H54 (cell line): ENCODE data around the gene FRAT2.

Source experiments
- DNase-seq: peaks from one replicate; pipeline ENCODE4 v3.0.0; 2011; ENCODE audit warnings: low spot score, mixed read lengths; ENCODE audit not compliant: insufficient read length
- FAIRE-seq: peaks from 3 replicates; lab custom pipeline; 2011; peaks lifted over from hg19 to GRCh38; lab: Jason Lieb, UNC
- POLR2A ChIP-seq: IDR thresholded peaks from 2 replicates; pipeline ENCODE4 v1.6.1; 2011; ENCODE audit warnings: low read depth, mild to moderate bottlenecking, low read length

FRAT2 gene, protein sequence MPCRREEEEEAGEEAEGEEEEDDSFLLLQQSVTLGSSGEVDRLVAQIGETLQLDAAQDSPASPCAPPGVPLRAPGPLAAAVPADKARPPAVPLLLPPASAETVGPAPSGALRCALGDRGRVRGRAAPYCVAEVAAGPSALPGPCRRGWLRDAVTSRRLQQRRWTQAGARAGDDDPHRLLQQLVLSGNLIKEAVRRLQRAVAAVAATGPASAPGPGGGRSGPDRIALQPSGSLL

DNA sequence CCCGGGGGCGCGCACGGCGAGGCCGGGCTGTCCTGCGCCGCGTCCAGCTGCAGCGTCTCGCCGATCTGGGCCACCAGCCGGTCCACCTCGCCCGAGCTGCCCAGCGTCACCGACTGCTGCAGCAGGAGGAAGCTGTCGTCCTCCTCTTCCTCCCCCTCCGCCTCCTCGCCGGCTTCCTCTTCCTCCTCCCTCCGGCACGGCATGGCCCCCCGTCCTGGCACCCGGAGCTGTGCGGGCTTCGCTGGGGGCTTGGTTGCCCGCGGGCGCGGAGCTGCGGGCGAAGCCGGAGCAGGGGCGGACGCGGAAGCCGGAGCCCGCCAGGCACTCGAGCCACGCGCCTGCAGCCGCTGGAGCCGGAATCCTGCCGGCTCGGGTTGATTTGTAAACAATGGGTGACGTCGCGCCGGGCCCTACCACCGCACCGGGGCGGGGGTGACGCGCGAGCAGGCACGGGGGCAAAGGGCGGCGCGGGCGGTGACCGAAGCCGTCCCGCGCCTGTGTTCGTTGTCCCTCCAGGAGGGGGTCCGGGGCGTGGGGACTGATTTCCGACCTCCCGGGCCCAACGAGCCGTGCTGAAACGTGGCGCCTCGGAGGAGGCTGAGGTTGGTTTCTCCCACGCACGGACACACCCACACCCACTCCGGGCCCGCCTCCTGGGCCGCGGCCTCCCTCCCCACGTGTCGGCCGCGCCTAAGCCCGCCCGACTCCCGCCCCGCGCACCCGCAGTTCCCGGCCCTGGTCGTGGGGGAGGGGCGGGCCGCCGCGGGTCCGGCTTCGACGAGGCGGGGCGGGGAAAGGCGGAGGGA is at the start of gene FRAT2:
FRAT2 (minus strand) TSS at position 360 of the 806 bp plus-strand sequence; CDS start at position 203, 157 bp downstream.
- no peak for FAIRE-seq

DNA sequence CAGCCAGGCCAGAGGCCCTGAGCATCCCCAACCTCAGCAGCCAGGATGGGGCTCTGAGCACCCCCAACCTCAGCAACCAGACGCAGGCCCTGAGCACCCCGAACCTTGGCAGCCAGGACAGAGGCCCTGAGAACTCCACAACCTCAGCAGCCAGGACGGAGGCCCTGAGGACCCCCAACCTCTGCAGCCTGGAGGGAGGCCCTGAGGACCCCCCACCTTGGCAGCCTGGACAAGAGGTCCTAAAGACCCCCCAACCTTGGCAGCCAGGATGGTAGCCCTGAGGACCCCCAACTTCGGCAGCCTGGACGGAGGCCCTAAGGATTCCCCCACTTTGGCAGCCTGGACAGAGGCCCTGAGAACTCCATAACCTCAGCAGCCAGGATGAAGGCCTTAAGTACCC is 49.6 kb upstream of the FRAT2 start:
- FAIRE-seq = no peak

More for the DNA sequence above, at the start of gene FRAT2:
- peak; percentile 99 for DNase-seq
- peak; percentile 14; the same call in 1 of the 2 replicates for TF ChIP-seq POLR2A

DNA sequence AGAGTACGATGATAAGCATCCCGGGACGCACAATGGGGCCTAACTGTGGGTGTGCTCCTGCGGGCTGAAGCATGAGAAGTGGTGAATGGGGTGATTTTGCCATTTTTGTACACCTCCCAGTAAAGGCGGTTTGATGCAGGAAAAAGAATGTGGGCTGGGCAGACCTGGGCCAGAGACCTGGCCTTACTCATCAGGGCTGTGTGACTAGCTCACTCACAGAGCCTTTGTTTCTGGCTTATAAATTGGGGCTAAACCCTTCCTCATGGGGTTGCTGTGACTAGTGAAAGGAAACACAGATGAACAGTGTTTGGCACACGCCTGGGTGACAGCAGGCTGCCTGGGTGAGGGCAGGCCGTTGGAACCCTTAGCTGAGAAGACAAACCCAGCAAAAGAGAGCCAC is 48.6 kb upstream of the FRAT2 start:
- FAIRE-seq = no peak
- TF ChIP-seq POLR2A = no peak

More for the DNA sequence above, 49.6 kb upstream of the FRAT2 start:
- TF ChIP-seq POLR2A = no peak
- DNase-seq = no peak

DNA sequence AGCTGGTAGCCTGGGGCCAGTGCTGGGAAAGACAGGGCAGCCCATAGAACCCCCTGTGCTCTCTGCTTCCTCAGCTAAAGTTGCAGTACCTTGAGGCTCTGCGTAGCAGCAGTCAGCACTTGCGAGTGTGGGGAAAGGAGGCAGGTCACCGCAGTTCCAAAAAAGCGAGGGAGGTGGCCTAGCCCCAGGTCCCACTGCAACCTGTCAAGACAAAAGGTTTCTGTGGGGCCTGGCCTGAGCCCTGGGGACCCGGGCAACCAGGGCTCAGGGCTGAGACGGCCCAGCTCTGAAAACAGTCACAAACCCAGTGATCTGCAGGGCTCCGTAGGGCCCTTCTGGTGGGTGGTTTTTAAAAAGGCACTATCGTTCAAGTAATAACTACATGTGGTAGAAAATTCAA is 47.1 kb upstream of the FRAT2 start:
- DNase-seq (no peak), FAIRE-seq (no peak)
- no peak for TF ChIP-seq POLR2A

More for the DNA sequence above, 48.6 kb upstream of the FRAT2 start:
- DNase-seq = no peak

DNA sequence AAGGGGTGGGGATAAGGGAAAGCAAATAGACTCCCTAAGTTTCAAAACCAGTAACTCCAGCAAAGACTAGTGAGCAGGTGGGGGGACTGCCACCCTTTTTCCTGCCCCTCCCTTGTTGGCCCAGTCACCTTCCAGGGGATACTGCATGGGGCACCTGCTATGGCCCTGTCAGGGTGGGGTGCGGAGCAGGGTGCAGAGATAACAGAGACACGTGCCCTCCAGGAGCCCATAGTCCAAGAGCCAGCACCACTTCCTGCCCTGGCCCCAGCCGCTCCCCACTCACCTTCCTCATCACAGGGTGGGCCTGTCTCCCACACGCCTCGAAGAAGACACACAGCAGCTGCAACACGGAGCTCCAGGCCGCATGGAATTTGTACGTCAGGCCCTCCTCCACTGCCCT is 46.0 kb upstream of the FRAT2 start:
- TF ChIP-seq POLR2A = no peak
- FAIRE-seq (no peak), DNase-seq (no peak)

DNA sequence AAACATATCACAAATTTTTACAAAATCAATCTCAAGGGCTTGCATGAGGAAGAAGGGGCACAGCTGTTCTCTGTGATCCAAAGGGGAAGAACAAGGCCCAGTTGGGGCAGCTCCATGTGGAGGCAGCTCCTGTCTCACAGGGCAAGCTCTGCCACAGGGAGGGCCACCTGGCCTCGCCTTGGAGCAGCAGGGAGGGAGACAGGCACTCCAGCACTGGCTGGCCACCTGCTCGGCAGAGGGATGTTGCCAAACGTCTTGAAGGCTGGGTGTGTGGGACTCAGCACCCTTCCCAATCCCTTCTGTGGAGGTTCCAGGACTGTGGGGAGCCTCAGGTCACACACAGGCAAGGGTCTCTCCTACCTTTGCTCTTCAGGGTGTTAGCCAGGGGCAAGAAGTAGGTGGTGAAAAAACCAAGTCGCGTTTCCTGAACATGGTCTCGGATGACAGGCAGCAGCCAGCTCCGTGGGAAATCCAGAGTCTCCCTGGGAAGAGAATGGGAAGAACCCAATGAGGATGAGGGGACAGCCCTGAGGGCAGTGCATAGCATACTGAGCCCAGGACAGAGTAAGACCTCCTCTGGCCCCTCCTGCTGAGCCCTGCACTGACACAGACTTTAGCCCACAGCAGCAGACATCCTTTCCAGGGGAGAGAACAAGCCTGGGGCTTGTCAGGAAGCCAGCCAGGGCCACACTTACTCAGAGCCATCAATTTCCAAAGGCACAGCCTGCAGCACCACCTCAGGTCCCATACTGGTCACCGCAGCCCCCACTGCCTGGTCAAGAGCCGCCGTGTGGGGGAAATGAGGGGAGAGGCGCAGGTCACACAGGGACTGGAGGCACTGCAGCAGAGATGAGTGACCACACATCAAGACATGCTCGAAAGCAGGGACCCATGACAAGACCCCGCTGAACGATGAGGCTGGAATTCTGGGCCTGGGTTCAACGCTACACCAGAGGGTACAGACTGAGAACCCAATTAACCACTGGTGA is 44.7 kb upstream of the FRAT2 start:
- TF ChIP-seq POLR2A = no peak
- no peak for FAIRE-seq

DNA sequence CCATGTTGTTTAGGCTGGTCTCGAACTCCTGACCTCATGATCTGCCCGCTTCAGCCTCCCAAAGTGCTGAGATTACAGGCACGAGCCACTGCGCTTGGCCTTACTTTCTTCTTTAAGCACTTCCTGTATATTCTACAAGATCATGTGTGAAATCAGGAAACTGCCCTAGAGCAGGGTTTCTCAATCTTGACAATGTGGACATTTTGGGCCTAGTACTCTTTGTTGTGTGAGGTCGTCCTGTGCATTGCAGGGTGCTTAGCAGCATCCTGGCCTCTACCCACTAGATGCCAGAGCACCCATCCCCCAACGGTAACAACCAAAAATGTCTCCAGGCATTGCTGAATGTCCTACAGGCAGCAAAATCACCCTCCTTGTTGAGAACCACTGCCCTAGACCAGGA is 41.9 kb upstream of the FRAT2 start:
- DNase-seq = no peak
- FAIRE-seq = no peak

More for the DNA sequence above, 44.7 kb upstream of the FRAT2 start:
- DNase-seq = no peak

DNA sequence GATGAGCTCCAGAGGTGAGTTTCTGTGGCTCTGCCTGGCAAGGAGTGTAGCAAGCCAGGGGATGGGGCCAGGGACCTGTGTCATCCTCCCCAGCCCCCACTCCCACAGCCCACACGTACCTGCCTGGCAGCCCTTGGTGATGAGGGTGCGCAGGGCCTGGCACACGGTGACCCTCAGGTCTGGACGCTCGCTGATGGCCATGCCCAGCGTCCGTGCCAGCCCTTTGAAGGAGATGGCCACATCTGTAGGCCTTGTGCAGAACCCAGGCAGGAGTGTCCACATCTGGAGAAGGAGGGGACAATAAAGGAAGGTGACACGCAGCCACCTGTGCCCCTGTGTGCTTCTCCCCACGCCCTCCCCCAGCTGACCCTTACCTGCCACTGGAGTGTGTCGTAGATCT is 38.9 kb upstream of the FRAT2 start:
- DNase-seq (no peak), FAIRE-seq (no peak)
- TF ChIP-seq POLR2A = no peak

More for the DNA sequence above, 41.9 kb upstream of the FRAT2 start:
- TF ChIP-seq POLR2A = no peak

DNA sequence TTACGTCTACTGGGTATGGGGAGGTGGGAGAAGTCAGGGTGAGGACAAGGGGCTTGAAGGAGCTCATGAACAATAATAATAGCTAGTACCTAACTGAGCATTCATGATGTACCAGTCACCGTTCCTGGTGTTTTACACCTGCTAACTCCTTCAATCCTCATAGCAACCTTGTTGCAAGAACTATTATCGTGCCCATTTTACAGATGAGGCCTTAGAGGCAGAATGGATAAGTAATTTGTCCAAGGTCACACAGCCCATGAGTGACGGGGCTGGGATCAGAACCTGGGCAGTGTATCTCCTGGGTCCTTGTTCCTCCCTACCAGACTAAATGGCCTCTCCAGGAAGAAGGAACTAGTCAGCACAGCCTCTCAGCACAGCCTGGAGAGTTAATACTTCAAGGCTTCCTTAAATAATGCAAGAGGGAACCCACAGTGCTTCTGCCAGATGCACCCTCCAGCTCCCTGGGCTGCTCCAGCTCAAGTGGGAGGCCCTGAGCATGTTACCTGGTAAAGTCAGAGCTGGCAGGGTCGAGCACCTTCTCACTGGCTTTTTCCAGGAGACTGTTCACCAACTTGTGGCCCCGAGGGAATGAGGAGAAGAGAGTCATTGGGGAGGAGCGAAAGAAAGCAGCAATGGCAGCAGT is 37.8 kb upstream of the FRAT2 start:
- no peak for TF ChIP-seq POLR2A
- FAIRE-seq (no peak), DNase-seq (no peak)

DNA sequence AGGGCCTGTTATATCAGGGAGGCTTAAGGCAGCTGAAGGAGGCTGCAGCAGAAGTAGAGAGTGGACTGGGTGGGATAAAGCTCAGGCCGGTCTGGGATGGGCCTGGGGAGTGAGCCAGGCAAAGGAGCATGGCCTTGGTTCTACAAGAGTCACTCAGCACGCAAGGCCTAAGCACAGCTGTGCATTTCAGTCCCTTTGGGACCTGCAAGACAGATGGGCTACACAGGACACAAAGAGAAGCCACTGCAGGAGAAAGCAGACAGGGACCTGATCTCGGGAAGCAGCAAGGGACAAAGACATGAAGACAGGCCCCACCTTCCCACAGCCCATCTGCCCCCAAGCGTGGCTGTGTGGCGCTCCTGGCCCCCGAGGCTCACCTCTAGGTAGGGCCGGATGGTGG is 37.2 kb upstream of the FRAT2 start:
- DNase-seq (no peak), FAIRE-seq (no peak)
- no peak for TF ChIP-seq POLR2A

DNA sequence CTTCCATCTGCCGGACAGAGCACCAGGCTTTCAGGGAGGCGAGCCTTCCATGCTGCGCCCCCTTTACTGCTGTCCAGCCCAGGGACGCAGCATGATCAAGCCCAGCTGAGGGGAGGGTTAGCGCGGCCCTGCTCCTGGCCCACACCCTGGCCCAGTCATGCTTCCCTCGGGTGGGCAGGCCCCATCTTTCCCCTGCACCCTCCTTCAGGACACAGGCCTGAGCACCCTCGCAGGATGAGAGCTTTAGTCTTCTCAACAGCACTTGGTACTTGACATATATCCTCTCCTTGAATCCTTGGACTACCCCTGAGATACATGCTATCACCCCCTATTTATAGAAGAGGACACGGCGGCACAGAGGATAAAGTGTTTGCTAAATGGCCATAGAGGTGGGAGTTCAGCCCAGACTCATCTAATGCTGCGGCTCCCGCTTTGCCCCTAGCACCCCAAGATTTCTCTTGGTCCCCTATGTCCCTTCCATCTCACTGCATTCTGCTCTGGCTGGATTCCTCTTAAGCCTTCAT is 32.7 kb upstream of the FRAT2 start:
- FAIRE-seq (no peak), DNase-seq (no peak)
- TF ChIP-seq POLR2A = no peak

DNA sequence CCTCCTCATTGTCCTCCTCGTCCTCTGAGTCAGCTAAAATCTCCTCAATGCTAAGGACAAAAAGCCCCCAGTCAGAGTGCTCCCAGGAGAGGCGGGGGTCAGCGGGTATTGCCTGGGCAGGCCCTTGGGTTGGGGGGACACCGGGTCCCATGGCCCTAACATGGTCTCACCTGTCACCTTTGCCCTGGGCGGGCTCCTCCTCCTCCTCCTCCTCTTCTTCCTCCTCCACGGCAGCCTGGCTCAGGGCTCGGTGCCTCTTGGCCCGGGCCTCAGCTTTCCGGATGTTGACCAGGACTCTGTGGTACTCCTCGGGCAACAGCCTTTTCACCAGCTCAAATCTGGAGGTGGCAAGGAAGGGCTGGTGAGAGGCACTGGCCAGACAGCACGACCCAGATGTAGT is 32.0 kb upstream of the FRAT2 start:
- no peak for TF ChIP-seq POLR2A
- DNase-seq (no peak), FAIRE-seq (no peak)

DNA sequence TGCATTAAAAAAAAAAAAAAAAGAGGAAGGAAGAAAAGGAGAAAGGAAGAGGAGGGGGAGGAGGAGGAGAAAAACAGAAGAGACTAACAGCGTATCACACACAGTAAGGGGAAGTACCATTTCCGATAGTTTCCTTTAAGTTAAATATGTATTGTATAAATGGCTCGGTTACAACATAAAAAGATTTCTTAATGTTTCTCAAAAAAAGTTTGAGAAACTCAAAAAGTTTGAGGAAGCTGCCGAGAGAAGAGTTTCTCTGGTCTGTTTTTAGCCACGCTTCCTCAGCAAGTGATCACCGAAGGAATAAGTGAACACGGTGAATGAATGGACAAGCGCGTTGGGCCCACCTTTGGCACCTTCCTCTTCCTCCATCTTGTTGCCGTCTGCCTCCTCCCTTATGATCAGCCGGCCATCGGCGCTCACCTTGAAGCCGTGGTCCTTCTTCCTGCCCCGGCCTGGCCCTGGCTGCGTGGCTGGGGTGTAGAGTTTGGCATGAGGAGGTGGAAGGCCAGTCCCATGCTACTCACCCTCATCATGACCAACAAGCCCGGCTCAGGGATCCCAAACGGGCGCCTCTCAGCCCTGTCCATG is 31.3 kb upstream of the FRAT2 start:
- no peak for TF ChIP-seq POLR2A
- no peak for FAIRE-seq

More for the DNA sequence above, 31.3 kb upstream of the FRAT2 start:
- no peak for DNase-seq
